Effector CD4-positive, alpha-beta T cell (primary cell): ENCODE measurements around the gene KIAA0319L.

Experiments used
- DNase-seq: peaks from one replicate; pipeline ENCODE4 v3.0.0-alpha.2; 2020

Gene KIAA0319L

DNA sequence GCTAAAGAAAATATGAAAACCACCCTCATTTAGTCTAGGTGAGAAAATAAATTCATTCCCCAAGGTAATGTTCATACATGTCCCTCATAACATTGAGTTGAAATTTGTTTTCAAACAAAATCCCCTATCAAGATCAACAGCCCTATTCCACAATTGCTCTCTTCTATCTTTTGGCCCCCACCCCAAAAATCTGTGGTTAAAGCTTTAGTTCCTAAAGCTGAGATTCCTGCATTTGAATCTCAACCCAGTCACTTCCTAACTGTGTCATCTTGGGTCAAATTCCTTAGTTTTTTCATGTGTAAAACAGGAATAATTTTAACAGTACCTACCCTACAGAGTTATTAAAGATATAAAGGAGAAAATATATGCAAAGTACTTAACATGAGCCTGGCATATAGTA is 22.0 kb downstream of the KIAA0319L start:
- no peak for DNase-seq

DNA sequence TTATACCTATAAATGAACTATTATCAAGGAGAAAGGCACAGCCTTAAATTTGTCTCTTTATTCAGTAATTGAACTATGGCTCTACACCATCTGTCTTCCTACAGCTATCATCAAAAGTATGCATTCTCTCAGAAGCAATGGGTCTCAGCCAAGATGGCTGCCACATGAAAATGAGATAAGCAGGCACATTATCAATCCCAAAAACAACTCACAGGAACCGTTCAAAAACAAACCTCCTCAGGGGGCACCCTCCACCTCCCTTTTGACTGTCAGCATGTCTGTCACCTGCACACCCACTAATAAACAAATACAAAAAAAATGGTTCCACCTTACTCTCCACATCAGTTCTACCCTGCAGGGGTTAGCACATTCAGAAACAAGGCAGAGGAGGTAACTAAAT is 23.6 kb downstream of the KIAA0319L start:
- no peak for DNase-seq

DNA sequence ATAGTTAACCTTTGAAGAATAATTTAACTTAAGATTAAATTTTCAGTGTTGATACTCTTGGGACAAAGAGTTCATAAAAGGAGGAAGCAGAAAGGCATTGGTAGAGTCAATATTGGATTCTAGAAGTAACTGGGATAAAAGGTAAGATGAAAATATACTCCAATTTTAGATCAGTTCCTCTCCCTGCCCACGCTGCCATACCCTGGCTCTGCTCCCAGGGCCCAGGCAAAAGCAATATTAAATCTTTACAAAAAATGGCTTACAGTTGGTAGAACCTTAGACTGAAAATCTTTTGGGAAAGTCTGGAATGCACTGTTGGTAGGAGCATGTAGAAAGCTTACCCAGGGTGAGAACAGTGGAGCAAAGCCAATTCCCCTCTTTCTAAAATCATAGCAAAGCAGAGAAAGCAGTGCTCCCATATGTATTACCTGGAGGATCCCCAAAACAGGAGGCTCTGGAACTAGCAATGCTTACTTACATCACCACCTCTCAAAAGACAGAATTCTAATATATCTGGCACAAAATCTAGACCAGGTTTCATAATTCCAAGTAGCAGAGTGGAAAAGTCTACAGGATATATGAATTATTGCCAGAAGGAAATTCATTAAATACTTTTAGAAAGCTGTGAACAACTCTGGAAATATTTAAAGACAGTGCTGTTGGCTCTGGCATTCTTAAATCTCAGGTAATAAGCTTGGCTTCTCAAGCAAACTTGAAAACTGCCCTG is 24.5 kb downstream of the KIAA0319L start:
- no peak for DNase-seq

- DNase-seq, result no peak
Observed at GRCh38 chr1:35531368-35531767, 25.8 kb downstream of the KIAA0319L start.

DNA sequence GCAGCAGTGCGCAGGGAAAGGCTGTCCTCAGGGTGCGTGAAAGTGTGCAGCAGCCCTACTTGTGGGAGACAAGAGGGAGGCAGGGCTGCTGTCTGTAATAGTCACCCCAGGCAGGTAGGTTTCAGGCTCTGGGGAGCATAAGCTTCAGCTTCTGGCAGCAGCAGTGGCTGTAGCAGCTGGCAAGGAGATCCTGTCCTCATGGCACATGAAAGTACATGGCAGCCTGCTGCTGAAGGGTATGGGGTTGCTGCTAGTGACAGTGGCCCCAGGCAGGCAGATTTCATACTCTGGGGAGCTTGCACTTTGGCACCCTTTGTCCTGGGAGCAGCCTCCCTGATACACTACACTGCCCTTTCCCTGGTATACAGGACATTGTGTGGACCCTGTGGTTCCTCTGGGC is 26.3 kb downstream of the KIAA0319L start:
- DNase-seq, result no peak

GRCh38 chr1:35530168-35530567 is 27.0 kb downstream of the KIAA0319L start:
- DNase-seq, result no peak

DNA sequence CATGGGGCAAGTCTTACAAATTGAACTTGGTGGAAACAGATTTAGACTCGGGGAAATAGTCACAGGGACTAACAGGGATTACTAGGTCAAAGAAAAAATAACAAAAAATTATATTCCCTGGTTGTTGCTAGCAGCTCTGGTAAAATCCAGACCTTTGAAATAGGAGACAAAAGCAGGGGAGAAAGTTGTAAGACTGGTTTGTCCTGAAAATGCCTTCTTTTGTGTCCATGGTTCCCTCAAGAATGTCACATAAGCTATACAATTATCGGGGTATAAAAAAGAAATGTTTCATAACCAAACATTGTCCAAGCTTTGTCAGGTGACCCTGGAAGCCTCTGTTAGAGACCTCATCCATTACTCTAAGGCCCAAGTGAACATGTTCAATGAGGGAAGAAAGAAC is 33.1 kb downstream of the KIAA0319L start:
- DNase-seq, result no peak

DNA sequence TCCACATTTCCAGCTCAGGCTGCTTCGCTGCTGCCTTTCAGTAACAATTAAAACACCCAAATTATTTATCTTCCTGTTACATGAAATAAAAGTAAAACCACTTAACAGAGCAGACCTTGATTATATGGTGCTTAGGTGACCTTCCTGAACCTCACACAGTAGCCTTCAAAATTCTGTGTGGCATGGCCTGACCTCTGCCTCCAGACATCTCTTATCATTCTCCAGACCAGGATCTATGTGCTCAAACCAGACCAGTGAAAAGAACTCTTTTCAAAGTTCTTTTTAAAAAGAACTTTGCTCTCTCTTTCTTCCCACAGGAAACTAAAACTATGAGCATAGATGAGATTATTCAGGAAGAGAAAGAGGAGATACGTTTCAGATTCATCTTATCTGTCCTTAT is 37.8 kb downstream of the KIAA0319L start:
- DNase-seq, result no peak

- DNase-seq, result no peak
Observed at GRCh38 chr1:35518183-35518582, 39.0 kb downstream of the KIAA0319L start.

- no peak for DNase-seq
Observed at GRCh38 chr1:35511305-35511704, 45.9 kb downstream of the KIAA0319L start.

GRCh38 chr1:35509558-35509957 is 47.6 kb downstream of the KIAA0319L start:
- DNase-seq, result no peak

DNA sequence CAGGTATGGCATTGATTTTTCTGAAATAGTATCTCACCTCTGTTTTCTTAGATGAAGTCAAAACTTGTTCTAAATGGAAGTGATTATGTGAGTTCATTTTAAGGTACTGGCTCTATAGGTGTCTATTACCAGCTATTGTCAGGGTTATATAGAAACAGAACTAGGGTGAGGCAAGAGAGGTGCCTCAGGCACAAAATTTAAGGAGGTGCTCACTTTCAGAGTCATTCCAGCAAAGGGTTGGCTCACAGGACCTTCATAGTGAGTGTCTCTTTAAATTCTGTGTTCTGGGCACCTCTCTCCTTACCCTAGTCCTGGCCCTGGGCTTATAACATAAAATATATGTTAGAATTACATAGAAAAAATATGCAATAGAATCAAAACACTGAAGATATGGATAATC is 49.3 kb downstream of the KIAA0319L start:
- no peak for DNase-seq

DNA sequence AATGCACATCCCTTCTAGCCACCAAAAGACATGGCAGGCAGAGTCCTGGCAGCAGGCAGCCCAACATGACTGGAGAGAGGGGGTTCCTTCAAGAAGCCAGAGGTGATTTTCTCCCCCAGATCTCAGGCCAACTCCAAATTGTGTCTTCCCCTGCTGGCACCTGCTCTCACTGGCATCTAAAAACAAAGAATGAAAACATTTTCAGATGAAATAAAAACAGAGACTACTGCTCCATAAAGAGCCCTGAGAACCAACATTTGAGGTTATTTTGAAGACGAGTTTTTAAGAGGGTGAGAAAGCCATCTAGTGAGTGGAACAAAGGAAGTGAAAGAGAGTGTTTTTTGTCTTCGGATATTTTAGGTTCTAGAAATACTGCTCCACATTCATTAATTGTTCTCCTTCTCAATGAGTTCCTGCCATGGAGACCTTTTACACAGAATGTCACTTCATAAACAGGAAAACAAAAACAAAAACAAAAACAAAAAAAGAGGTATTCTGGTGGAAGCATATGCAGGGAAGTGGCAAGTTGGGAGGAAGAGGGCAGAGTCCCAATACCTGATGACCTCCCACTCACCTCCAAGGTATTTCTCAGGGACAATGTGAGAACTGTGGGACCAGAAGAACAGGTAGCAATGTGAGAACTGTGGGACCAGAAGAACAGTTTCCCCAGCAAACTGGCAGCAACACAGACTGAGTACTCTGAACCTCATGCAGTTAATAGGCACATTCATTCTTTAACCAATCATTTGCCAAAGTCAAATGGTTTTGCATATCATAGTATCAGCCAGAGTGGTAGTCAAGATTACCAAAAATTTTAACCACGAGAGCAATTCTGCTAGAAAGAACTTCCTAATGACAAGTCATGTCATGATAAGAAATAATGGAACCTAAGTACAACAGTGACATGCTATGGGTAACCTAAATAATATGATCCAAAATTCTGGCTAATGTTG is 50.0 kb downstream of the KIAA0319L start:
- no peak for DNase-seq

GRCh38 chr1:35505911-35506798 is 51.0 kb downstream of the KIAA0319L start:
- peak; percentile 21 for DNase-seq

DNA sequence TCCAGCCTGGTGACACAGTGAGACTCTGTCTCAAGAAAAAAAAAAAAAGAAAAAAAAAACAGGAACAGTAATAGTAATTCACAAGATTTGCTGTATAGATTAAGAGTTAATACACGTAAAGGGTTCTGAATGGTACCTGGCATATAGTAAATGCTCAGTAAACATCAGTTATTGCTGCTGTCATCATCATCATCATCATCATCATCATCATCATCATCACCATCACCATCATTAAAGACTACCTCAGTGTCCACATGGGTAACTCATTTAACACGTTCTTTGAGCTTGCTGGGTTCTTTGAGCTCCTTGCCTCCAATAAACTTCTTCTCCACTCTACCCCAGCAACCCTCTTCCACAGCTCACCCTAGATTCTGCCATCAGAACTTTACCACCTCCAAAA is 55.0 kb downstream of the KIAA0319L start:
- DNase-seq, result no peak

DNA sequence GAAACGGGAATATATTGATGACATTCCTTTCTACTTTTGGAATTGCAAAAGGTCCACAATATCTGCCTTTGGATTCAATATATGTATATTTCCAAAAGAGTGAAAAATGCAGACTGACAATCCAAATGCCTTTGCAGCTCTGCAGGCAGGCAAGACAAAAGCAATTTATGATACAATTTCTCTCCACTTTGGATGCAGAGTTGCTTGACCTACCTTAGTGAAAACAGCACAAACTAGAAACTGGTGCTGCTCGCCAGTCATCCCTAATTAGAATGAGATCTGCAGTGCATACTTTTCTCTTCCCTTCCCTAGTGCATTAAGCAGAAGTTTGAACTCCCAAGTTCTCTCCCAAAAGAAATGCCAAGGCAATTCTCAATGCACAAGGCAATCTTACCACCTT is 56.8 kb downstream of the KIAA0319L start:
- DNase-seq, result no peak

DNA sequence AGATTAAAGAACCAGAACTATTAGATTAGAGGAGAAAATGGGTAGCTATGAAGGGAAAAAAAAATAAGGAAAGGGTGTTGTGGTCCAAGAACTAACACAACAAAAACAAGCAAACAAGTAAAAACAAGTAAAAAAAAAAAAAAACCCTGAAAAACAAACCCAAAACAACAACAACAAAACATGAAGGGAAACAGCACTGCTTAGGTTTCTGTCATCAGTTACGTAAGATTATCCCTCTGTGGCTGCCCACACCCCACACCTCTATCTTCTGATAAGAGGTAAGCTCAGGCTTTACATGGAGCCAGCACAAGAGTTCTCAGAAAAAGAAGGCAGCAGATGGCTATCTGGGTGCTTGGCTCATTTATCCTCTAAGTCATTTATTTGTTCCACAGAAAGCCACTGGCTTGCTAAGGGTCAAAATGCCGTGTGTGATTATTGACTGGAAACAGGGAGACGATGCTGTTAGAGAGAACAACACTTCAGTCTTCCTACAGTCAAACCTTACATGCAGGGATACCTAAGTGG is 57.5 kb downstream of the KIAA0319L start:
- DNase-seq, result peak; percentile 7

GRCh38 chr1:35499231-35499630 is 58.0 kb downstream of the KIAA0319L start:
- no peak for DNase-seq

- no peak for DNase-seq
Observed at GRCh38 chr1:35497571-35497970, 59.6 kb downstream of the KIAA0319L start.

DNA sequence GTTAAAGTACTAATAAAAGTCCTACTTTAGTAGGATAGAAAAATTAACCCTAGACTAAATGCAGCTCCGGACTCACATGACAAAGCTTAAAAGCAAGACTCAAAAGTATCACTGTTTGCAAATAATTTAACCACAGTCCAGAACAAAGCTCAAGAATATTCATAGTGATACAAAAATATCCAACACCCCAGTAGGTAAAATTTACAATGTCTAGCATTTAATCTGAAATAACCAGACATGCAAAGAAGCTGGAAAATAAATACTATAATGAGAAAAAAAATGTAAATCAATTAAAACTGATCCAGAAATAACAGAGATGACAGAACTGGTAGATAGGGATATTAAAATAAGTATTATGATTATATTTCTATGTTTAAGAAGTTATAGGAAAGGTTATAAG is 67.0 kb downstream of the KIAA0319L start:
- DNase-seq, result no peak

GRCh38 chr1:35488336-35488735 is 68.9 kb downstream of the KIAA0319L start:
- no peak for DNase-seq

DNA sequence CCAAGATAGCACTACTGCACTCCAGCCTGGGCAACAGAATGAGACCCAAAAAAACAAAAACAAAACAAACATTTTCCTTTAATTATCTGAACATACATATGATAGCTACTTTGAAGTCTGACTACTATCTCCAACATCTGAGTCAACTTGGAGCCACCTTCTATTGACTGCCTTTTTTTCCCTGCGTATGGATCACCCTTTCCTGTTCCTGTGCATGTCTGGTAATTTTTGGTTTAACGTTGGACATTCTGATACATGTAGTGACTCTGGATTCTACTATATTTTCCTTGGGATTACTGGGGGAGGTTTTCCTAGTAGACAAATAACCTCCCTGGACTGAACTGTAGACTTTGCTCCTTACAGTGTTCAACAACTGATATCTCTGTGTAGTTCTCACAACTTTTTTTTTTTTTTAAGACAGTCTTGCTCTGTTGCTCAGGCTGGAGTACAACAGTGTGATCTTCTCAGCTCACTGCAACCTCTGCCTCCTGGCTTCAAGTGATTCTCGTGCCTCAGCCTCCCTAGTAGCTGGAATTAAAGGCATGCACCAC is 70.3 kb downstream of the KIAA0319L start:
- DNase-seq, result no peak
